ENCODE results near the gene ADNP2.

- TF ChIP-seq, protein P1, sequence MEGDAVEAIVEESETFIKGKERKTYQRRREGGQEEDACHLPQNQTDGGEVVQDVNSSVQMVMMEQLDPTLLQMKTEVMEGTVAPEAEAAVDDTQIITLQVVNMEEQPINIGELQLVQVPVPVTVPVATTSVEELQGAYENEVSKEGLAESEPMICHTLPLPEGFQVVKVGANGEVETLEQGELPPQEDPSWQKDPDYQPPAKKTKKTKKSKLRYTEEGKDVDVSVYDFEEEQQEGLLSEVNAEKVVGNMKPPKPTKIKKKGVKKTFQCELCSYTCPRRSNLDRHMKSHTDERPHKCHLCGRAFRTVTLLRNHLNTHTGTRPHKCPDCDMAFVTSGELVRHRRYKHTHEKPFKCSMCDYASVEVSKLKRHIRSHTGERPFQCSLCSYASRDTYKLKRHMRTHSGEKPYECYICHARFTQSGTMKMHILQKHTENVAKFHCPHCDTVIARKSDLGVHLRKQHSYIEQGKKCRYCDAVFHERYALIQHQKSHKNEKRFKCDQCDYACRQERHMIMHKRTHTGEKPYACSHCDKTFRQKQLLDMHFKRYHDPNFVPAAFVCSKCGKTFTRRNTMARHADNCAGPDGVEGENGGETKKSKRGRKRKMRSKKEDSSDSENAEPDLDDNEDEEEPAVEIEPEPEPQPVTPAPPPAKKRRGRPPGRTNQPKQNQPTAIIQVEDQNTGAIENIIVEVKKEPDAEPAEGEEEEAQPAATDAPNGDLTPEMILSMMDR (IDR thresholded peaks at IDR 0.05): no peak
- TF ChIP-seq POLR2AphosphoS5 (IDR thresholded peaks at IDR 0.05; ENCODE audit: low read depth, low read length): no peak
- TF ChIP-seq, protein P2, sequence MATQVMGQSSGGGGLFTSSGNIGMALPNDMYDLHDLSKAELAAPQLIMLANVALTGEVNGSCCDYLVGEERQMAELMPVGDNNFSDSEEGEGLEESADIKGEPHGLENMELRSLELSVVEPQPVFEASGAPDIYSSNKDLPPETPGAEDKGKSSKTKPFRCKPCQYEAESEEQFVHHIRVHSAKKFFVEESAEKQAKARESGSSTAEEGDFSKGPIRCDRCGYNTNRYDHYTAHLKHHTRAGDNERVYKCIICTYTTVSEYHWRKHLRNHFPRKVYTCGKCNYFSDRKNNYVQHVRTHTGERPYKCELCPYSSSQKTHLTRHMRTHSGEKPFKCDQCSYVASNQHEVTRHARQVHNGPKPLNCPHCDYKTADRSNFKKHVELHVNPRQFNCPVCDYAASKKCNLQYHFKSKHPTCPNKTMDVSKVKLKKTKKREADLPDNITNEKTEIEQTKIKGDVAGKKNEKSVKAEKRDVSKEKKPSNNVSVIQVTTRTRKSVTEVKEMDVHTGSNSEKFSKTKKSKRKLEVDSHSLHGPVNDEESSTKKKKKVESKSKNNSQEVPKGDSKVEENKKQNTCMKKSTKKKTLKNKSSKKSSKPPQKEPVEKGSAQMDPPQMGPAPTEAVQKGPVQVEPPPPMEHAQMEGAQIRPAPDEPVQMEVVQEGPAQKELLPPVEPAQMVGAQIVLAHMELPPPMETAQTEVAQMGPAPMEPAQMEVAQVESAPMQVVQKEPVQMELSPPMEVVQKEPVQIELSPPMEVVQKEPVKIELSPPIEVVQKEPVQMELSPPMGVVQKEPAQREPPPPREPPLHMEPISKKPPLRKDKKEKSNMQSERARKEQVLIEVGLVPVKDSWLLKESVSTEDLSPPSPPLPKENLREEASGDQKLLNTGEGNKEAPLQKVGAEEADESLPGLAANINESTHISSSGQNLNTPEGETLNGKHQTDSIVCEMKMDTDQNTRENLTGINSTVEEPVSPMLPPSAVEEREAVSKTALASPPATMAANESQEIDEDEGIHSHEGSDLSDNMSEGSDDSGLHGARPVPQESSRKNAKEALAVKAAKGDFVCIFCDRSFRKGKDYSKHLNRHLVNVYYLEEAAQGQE (IDR thresholded peaks at IDR 0.05; ENCODE audit: insufficient read depth in 1 of 2, low read depth in 2 of 2, low read length in 1 of 2): no peak
Measured at GRCh38 chr18:80095414-80095813, 13.6 kb upstream of the ADNP2 start.
